Measurements from ENCODE around the gene IGFBP2.

Gene IGFBP2

DNA sequence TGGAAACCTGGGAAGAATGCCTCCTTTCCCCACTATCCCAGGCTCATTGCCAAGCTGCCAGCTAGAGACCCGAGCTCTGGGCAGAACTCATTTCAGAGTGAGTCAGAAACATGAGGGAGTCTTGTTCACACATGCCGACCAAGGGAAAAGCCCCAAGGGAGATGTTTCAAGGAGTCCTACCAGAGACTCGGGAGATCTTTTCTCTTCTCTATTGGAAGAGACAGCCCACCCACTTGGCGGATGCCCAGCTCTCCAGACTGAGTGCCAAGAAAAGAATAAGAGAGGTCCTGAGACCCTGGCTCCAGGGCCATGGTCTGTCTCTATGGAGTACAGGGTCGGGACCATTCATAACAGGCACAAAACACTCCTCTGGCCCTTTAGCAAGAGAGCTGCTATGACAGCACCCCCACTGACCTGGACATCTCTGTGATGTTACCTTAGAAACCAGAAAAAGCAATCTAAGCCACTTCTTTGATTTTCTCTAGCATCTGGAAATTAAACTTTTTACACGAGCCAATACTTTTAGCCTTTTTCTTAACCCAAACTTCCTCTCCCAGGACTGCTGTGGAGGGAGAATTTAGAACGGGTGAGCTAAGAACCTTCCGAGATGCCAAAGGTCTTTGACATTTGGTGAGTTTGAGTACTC, 80.6 kb downstream of the IGFBP2 start:
- peak; percentile 97 for DNase-seq

All from fibroblast of skin of abdomen (primary cell).